Measurements from ENCODE around the gene BMERB1. TPM values are rescaled to one million over a fixed set of nuclear protein-coding genes. Genes with fewer than 3 reads are reported as not detected.
A peak's percentile ranks its signal among the peaks of the same experiment; 100 is the strongest.

Gene BMERB1
- total and polyA plus RNA-seq, 3 experiments from 2014 or later = 4.8 to 13.6 (median 13.1) TPM

DNA sequence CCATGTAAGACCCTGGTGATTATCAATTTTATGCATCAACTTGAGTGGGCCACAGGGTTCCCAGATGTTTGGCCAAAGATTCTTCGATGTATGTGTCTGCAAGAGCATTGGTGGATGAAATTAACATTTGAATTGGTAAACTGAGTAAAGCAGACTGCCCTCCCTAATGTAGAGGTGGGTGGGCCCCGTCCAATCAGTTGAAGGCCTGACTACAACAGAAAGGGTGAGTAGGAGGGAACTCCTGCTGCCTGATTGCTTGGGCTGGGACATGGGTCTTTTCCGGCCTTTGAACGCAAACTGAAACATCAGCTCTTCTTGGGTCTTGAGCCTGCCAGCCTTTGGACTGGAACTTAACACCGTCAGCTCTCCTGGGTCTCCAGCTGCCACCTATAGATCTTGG is 90.6 kb downstream of the BMERB1 start:
- H3K36me3 Mint-ChIP-seq = peaks cover 0 to 1% (median 0%) of the 10 kb centered on the region in 3 donors
- no peak overlapping the region for H3K27ac ChIP-seq (ENCODE audit: low read depth, low read length)
- peaks cover 12 to 16% (median 14%) of the 10 kb centered on the region in 3 donors for H3K4me1 Mint-ChIP-seq
- no peaks in the 10 kb centered on the region for H3K9me3 ChIP-seq (ENCODE audit: low read length)
- H3K9me3 Mint-ChIP-seq = no peaks in the 10 kb centered on the region
- H3K4me3 Mint-ChIP-seq = no peak overlapping the region
- H3K27ac Mint-ChIP-seq = peak overlapping the region in 1 of 8 donors; percentile 25
- DNase-seq = no peak
- peaks cover 11% of the 10 kb centered on the region for H3K4me1 ChIP-seq (ENCODE audit: insufficient read depth, low read length)
- CTCF ChIA-PET = no interaction called here
- no peaks in the 10 kb centered on the region for H3K27me3 ChIP-seq (ENCODE audit: insufficient read depth, low read length, poor library complexity, severe bottlenecking)
- no peaks in the 10 kb centered on the region for H3K36me3 ChIP-seq (ENCODE audit: insufficient read depth, low read length)
- H3K4me3 ChIP-seq (ENCODE audit: low read length) = no peak overlapping the region
- H3K27me3 Mint-ChIP-seq = peaks cover 0 to 4% of the 10 kb centered on the region in 2 donors
- POLR2A ChIA-PET = interaction anchor here (0.7 kb wide), 1 partner anchor 8 kb away, joined by 5 read pairs; no protein-coding TSS in a partner anchor

- Histone ChIP-seq H3K4me3 (ENCODE audit: low read length) (no peak overlapping the region), H3K27me3 (ENCODE audit: insufficient read depth, low read length, poor library complexity, severe bottlenecking) (no peaks in the 10 kb centered on the region), H3K36me3 (ENCODE audit: insufficient read depth, low read length) (no peaks in the 10 kb centered on the region), H3K4me1 (ENCODE audit: insufficient read depth, low read length) (peaks cover 11% of the 10 kb centered on the region), H3K9me3 (ENCODE audit: low read length) (no peaks in the 10 kb centered on the region), H3K27ac (ENCODE audit: low read depth, low read length) (no peak overlapping the region)
- peaks cover 12 to 14% (median 13%) of the 10 kb centered on the region in 3 donors for H3K4me1 Mint-ChIP-seq
- CTCF ChIA-PET = no interaction called here
- peak overlapping the region in 1 of 8 donors; percentile 23 for H3K27ac Mint-ChIP-seq
- no peak for DNase-seq
- peaks cover 0 to 1% (median 0%) of the 10 kb centered on the region in 3 donors for H3K36me3 Mint-ChIP-seq
- no peak overlapping the region for H3K4me3 Mint-ChIP-seq
- H3K9me3 Mint-ChIP-seq = no peaks in the 10 kb centered on the region
- peaks cover 0 to 4% of the 10 kb centered on the region in 2 donors for H3K27me3 Mint-ChIP-seq
- POLR2A ChIA-PET = no interaction called here
These were observed 91.7 kb downstream of the BMERB1 start for GRCh38 chr16:15526097-15526496.

DNA sequence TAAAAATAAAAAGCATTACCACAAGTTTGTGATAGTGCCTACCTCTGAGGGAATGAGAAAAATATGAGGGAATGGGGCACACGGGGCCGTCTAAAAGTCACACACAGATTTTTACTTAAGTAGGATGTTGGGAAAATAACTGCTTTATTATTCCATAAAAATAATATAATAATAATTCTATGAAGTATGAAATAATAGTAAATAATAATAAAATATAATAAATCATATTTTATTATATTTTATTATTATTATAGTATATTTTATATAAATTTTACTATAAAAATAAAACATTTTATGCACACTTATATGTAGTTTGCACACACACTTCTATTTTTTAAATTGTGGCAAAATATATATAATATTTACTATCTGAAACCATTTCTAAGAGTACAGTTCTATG is 92.3 kb downstream of the BMERB1 start:
- Mint-ChIP-seq H3K4me1 (peaks cover 12 to 14% (median 12%) of the 10 kb centered on the region in 3 donors), H3K4me3 (no peak overlapping the region), H3K9me3 (no peaks in the 10 kb centered on the region), H3K27ac (no peak overlapping the region), H3K36me3 (peaks cover 0 to 1% (median 0%) of the 10 kb centered on the region in 3 donors), H3K27me3 (peaks cover 0 to 2% of the 10 kb centered on the region in 2 donors)
- H3K36me3 ChIP-seq (ENCODE audit: insufficient read depth, low read length) = no peaks in the 10 kb centered on the region
- CTCF ChIA-PET = no interaction called here
- no peak for DNase-seq
- POLR2A ChIA-PET = no interaction called here
- H3K4me3 ChIP-seq (ENCODE audit: low read length) = no peak overlapping the region
- H3K27me3 ChIP-seq (ENCODE audit: insufficient read depth, low read length, poor library complexity, severe bottlenecking) = no peaks in the 10 kb centered on the region
- H3K27ac ChIP-seq (ENCODE audit: low read depth, low read length) = no peak overlapping the region
- H3K4me1 ChIP-seq (ENCODE audit: insufficient read depth, low read length) = peaks cover 11% of the 10 kb centered on the region
- no peaks in the 10 kb centered on the region for H3K9me3 ChIP-seq (ENCODE audit: low read length)

GRCh38 chr16:15529673-15530072 is 95.3 kb downstream of the BMERB1 start:
- no peaks in the 10 kb centered on the region for H3K9me3 Mint-ChIP-seq
- no peaks in the 10 kb centered on the region for H3K9me3 ChIP-seq (ENCODE audit: low read length)
- no peaks in the 10 kb centered on the region for H3K4me1 Mint-ChIP-seq
- no peaks in the 10 kb centered on the region for H3K27me3 ChIP-seq (ENCODE audit: insufficient read depth, low read length, poor library complexity, severe bottlenecking)
- H3K4me3 Mint-ChIP-seq = no peak overlapping the region
- H3K4me1 ChIP-seq (ENCODE audit: insufficient read depth, low read length) = no peaks in the 10 kb centered on the region
- H3K36me3 Mint-ChIP-seq = peaks cover 0 to 1% (median 0%) of the 10 kb centered on the region in 3 donors
- no peak overlapping the region for H3K27ac ChIP-seq (ENCODE audit: low read depth, low read length)
- no peak for DNase-seq
- H3K4me3 ChIP-seq (ENCODE audit: low read length) = no peak overlapping the region
- POLR2A ChIA-PET = no interaction called here
- peak overlapping the region in 1 of 8 donors; percentile 56 for H3K27ac Mint-ChIP-seq
- no peaks in the 10 kb centered on the region for H3K36me3 ChIP-seq (ENCODE audit: insufficient read depth, low read length)
- CTCF ChIA-PET = no interaction called here
- peaks cover 2 to 5% of the 10 kb centered on the region in 2 donors for H3K27me3 Mint-ChIP-seq

DNA sequence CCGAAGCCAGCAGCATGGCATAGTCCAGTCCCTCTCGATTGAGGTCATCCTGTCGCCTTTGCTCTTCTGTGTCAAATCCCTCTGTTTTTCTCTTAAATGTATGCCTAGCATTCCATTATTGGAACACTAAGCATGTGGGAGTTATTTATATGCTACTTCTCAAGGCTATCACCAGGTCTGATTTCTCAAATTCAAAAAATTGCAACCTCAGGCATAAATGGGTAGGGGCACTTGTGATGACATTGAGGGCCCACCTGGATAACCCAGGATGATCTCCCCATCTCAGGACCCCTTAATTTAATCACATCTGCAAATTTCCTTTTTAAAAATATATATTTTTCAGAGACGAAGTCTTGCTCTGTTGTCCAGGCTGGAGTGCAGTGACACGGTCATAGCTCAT is 95.7 kb downstream of the BMERB1 start:
- H3K4me1 ChIP-seq (ENCODE audit: insufficient read depth, low read length) = no peaks in the 10 kb centered on the region
- H3K4me3 Mint-ChIP-seq = no peak overlapping the region
- peaks cover 0 to 1% (median 0%) of the 10 kb centered on the region in 3 donors for H3K36me3 Mint-ChIP-seq
- peaks cover 2 to 8% of the 10 kb centered on the region in 2 donors for H3K27me3 Mint-ChIP-seq
- no peak overlapping the region for H3K27ac ChIP-seq (ENCODE audit: low read depth, low read length)
- no peak for DNase-seq
- no peak overlapping the region for H3K27ac Mint-ChIP-seq
- no peaks in the 10 kb centered on the region for H3K36me3 ChIP-seq (ENCODE audit: insufficient read depth, low read length)
- no peaks in the 10 kb centered on the region for H3K4me1 Mint-ChIP-seq
- H3K4me3 ChIP-seq (ENCODE audit: low read length) = no peak overlapping the region
- H3K9me3 ChIP-seq (ENCODE audit: low read length) = no peaks in the 10 kb centered on the region
- ChIA-PET CTCF (no interaction called here), POLR2A (no interaction called here)
- no peaks in the 10 kb centered on the region for H3K27me3 ChIP-seq (ENCODE audit: insufficient read depth, low read length, poor library complexity, severe bottlenecking)
- no peaks in the 10 kb centered on the region for H3K9me3 Mint-ChIP-seq

DNA sequence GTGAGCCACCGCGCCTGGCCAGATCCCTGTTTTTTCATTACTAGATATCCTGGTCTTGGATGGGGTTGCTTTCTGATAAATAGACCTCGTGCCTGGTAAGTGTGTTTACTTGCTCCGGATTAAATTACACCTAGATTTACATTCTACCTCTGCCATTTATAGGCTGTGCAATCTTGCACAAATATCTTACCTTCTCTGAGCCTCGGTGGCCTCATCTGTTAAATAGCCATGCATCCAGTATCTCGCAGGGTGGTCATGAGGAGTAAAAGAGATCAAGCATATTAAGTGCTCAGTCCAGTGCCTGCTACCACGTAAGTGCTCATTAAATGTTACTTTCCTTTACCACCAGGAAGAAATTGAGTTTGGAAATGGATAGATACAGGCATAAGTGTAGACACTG is 98.4 kb downstream of the BMERB1 start:
- Histone ChIP-seq H3K4me1 (ENCODE audit: insufficient read depth, low read length) (no peaks in the 10 kb centered on the region), H3K27me3 (ENCODE audit: insufficient read depth, low read length, poor library complexity, severe bottlenecking) (no peaks in the 10 kb centered on the region), H3K9me3 (ENCODE audit: low read length) (no peaks in the 10 kb centered on the region), H3K4me3 (ENCODE audit: low read length) (no peak overlapping the region), H3K36me3 (ENCODE audit: insufficient read depth, low read length) (no peaks in the 10 kb centered on the region), H3K27ac (ENCODE audit: low read depth, low read length) (no peak overlapping the region)
- CTCF ChIA-PET = no interaction called here
- H3K27me3 Mint-ChIP-seq = peaks cover 2 to 8% of the 10 kb centered on the region in 2 donors
- H3K27ac Mint-ChIP-seq = no peak overlapping the region
- no peak overlapping the region for H3K4me3 Mint-ChIP-seq
- DNase-seq = no peak
- H3K9me3 Mint-ChIP-seq = no peaks in the 10 kb centered on the region
- H3K36me3 Mint-ChIP-seq = peaks cover 0 to 1% (median 0%) of the 10 kb centered on the region in 3 donors
- no peaks in the 10 kb centered on the region for H3K4me1 Mint-ChIP-seq
- POLR2A ChIA-PET = no interaction called here

DNA sequence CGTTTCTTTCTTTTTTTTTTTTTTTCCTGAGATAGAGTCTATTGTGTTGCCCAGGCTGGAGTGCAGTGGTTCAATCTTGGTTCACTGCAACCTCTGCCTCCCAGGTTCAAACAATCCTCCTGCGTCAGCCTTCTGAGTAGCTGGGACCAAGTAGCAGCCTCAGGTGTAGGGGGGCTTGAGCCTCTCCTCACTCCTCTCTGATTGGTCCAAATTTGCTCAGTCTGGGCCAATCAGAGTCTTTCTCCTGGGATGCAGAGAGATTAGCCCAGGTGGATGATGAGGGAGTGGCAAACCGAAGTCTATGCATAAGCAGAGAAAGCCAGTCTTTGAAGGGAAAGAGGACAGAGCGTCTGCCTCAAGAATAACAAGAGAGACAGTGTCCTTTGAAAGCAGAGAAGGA is 99.0 kb downstream of the BMERB1 start:
- H3K9me3 Mint-ChIP-seq = no peaks in the 10 kb centered on the region
- no peaks in the 10 kb centered on the region for H3K36me3 ChIP-seq (ENCODE audit: insufficient read depth, low read length)
- ChIA-PET POLR2A (no interaction called here), CTCF (no interaction called here)
- no peaks in the 10 kb centered on the region for H3K4me1 Mint-ChIP-seq
- no peak overlapping the region for H3K27ac ChIP-seq (ENCODE audit: low read depth, low read length)
- DNase-seq = no peak
- H3K27me3 Mint-ChIP-seq = peaks cover 2 to 8% of the 10 kb centered on the region in 2 donors
- no peaks in the 10 kb centered on the region for H3K4me1 ChIP-seq (ENCODE audit: insufficient read depth, low read length)
- no peak overlapping the region for H3K4me3 ChIP-seq (ENCODE audit: low read length)
- H3K9me3 ChIP-seq (ENCODE audit: low read length) = no peaks in the 10 kb centered on the region
- no peaks in the 10 kb centered on the region for H3K36me3 Mint-ChIP-seq
- H3K27me3 ChIP-seq (ENCODE audit: insufficient read depth, low read length, poor library complexity, severe bottlenecking) = no peaks in the 10 kb centered on the region
- H3K4me3 Mint-ChIP-seq = no peak overlapping the region
- no peak overlapping the region for H3K27ac Mint-ChIP-seq

DNA sequence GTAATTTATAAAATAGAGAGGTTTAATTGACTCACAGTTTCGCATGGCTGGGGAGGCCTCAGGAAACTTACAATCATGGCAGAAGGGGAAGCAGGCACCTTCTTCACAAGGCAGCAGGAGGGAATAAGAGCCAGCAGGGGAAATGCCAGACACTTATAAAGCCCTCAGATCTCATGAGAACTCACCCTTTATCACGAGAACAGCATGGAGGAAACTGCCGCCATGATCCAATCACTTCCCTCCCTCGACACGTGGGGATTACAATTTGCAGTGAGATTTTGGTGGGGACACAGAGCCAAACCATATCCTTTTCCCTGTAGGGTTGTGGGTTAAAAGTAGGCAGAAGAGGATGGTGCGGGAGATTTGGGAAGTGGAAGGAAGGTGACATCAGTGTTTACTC is 101.4 kb downstream of the BMERB1 start:
- Histone ChIP-seq H3K9me3 (ENCODE audit: low read length) (no peaks in the 10 kb centered on the region), H3K4me3 (ENCODE audit: low read length) (no peak overlapping the region), H3K27ac (ENCODE audit: low read depth, low read length) (no peak overlapping the region), H3K36me3 (ENCODE audit: insufficient read depth, low read length) (no peaks in the 10 kb centered on the region), H3K27me3 (ENCODE audit: insufficient read depth, low read length, poor library complexity, severe bottlenecking) (no peaks in the 10 kb centered on the region), H3K4me1 (ENCODE audit: insufficient read depth, low read length) (no peaks in the 10 kb centered on the region)
- Mint-ChIP-seq H3K4me1 (no peaks in the 10 kb centered on the region), H3K9me3 (no peaks in the 10 kb centered on the region), H3K4me3 (no peak overlapping the region), H3K36me3 (no peaks in the 10 kb centered on the region), H3K27me3 (peaks cover 0 to 8% of the 10 kb centered on the region in 2 donors), H3K27ac (peak overlapping the region in 1 of 8 donors; percentile 17)
- no peak for DNase-seq
- POLR2A ChIA-PET = no interaction called here
- CTCF ChIA-PET = no interaction called here

DNA sequence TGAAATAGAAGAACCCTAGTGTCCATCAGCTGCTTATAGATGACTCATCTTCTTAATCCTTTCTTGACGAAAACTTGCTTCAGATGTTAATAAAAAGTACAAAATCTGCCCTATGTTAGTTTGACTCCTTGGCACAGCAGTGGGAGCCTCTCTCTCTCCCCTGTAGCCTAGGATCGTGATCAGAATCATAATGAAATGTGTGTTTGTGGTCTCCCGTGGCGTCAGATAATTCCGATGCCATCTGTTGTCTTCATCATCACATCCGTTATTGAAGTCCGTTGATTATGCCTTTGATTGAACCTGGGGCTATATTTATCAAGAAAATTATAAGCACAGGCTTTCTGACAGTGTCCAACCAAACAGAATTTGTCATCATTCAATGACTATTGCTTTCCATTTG is 102.5 kb downstream of the BMERB1 start:
- H3K36me3 Mint-ChIP-seq = no peaks in the 10 kb centered on the region
- Histone ChIP-seq H3K4me3 (ENCODE audit: low read length) (no peak overlapping the region), H3K27ac (ENCODE audit: low read depth, low read length) (no peak overlapping the region), H3K27me3 (ENCODE audit: insufficient read depth, low read length, poor library complexity, severe bottlenecking) (no peaks in the 10 kb centered on the region), H3K4me1 (ENCODE audit: insufficient read depth, low read length) (no peaks in the 10 kb centered on the region), H3K36me3 (ENCODE audit: insufficient read depth, low read length) (no peaks in the 10 kb centered on the region), H3K9me3 (ENCODE audit: low read length) (no peaks in the 10 kb centered on the region)
- H3K4me3 Mint-ChIP-seq = no peak overlapping the region
- no peaks in the 10 kb centered on the region for H3K4me1 Mint-ChIP-seq
- POLR2A ChIA-PET = no interaction called here
- H3K27me3 Mint-ChIP-seq = peaks cover 0 to 8% of the 10 kb centered on the region in 2 donors
- CTCF ChIA-PET = no interaction called here
- no peak for DNase-seq
- no peaks in the 10 kb centered on the region for H3K9me3 Mint-ChIP-seq
- no peak overlapping the region for H3K27ac Mint-ChIP-seq
